ENCODE results near the gene CCDC33. TPM values are rescaled to one million over a fixed set of nuclear protein-coding genes. Genes with fewer than 3 reads are reported as not detected.
A peak's percentile ranks its signal among the peaks of the same experiment; 100 is the strongest.

CCDC33 gene
- total and polyA plus RNA-seq, 10 donors: 0.08 TPM; not detected in 9

DNA sequence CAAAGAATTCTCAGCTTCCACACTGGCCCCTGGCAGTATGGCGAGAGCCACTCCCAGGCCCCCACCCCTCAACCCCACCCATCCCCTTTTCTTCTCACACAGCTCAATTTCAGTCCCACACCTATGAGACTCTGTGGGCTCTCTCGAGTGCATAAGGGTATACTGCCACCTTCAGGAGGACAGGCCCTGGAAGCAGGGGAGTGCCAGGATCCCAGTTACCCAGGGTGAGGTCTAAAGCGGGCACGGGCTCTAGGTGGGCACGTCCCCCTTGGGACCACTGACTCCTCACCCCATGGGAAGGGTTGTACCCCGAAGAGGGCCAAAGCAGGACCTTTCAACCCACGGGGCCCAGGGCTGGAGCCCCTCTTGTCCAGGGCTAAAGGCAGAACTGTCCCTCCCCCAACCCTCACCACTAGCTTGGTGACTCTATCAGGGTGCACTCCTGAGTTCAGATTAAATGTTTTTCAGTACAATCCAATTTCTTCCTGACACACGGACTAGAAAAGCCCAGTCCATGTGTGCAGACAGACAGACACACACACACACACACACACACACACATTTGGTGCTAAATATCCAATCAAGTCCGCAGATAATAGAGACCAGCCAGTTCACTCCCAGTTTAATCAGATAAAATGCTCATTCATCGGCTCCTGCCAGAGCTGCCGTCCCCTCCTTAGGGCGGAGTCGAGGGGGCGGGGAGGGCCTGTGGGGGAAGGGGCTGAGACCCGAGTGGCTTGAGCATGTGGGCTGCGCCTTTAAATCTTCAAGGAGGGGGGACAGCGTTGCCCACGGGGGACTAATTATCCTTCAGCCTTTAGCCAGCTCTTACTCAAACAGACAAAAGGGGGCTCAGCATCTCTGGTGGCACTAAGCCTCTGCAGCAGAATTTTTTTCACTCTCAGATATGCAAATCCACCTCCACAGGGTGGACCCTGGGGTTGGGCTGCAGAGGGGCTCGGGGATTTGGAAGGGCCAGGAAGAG is 72.0 kb downstream of the CCDC33 start:
- 20 to 25% (median 22%) methylated on average over 14 to 19 of the region's 19 CpGs for WGBS, 5 donors
- peaks cover 0 to 56% (median 0%) of the 10 kb centered on the region in 7 donors for H3K27me3 ChIP-seq (replicated peaks in 1 of 7)
- peaks cover 0 to 17% (median 5%) of the 10 kb centered on the region in 6 donors for H3K4me1 ChIP-seq
- no peak overlapping the region for H3K4me3 ChIP-seq
- intact Hi-C loops (cut with DNase I; ENCODE audit: low total_unique reads): loop anchor here (5.0 kb wide), 1 partner anchor 181 kb away; no protein-coding TSS in a partner anchor
- H3K36me3 ChIP-seq: no peaks in the 10 kb centered on the region
- H3K9me3 ChIP-seq: no peaks in the 10 kb centered on the region
- DNase-seq: no peak
- H3K27ac ChIP-seq: no peak overlapping the region
- TF ChIP-seq POLR2A (IDR thresholded peaks at IDR 0.05): no peak
- TF ChIP-seq, protein P1, sequence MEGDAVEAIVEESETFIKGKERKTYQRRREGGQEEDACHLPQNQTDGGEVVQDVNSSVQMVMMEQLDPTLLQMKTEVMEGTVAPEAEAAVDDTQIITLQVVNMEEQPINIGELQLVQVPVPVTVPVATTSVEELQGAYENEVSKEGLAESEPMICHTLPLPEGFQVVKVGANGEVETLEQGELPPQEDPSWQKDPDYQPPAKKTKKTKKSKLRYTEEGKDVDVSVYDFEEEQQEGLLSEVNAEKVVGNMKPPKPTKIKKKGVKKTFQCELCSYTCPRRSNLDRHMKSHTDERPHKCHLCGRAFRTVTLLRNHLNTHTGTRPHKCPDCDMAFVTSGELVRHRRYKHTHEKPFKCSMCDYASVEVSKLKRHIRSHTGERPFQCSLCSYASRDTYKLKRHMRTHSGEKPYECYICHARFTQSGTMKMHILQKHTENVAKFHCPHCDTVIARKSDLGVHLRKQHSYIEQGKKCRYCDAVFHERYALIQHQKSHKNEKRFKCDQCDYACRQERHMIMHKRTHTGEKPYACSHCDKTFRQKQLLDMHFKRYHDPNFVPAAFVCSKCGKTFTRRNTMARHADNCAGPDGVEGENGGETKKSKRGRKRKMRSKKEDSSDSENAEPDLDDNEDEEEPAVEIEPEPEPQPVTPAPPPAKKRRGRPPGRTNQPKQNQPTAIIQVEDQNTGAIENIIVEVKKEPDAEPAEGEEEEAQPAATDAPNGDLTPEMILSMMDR (IDR thresholded peaks at IDR 0.05 in 8 of 11, conservative IDR thresholded peaks at IDR 0.05 in 3 of 11): peak; percentile 15 to 76 (median 61)
- no peak for TF ChIP-seq POLR2AphosphoS5 (IDR thresholded peaks at IDR 0.05)

DNA sequence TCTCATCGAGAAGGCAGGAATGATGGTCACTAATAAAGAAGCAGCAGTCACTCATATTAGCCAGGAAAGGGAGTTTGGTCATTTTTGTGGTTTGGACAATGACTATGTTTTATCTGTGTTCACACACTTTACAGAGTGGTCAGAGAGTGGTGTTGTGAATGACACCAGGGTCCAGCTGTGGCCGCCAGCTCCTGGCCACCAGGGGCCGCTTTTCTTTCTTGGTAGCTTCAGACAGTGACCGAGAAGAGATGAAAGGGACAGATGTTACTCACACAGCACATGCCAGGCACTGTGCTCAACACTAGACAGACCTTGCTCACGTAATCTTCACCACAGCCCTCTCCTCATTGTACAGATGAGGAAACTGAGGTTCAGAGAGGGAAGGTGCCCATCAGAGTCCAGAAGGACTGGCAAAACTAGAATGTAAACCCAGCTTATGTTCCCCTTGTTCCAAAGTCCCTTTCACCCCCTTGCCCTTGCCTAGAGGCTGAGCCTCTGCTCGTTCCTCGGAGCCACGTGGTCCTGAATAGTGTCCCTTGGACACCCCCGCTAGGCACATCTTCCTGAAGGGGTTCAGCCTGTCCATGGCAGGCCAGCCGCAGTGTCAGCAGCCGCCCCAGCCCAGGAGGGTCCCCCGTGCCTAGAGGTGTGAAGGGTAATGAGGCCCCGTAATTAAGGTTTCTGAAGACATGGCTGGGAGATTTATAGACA is 75.8 kb downstream of the CCDC33 start:
- Histone ChIP-seq H3K36me3 (no peaks in the 10 kb centered on the region), H3K9me3 (no peaks in the 10 kb centered on the region), H3K27me3 (replicated peaks in 1 of 7) (peaks cover 0 to 26% (median 0%) of the 10 kb centered on the region in 7 donors), H3K27ac (no peak overlapping the region), H3K4me3 (no peak overlapping the region), H3K4me1 (peaks cover 7 to 32% (median 23%) of the 10 kb centered on the region in 6 donors)
- DNase-seq: no peak
- TF ChIP-seq POLR2AphosphoS5 (IDR thresholded peaks at IDR 0.05): no peak
- TF ChIP-seq, protein P1 (IDR thresholded peaks at IDR 0.05 in 8 of 11, conservative IDR thresholded peaks at IDR 0.05 in 3 of 11): peak in 5 of 11 experiments; percentile 21 to 36 (median 30)
- intact Hi-C loops (cut with DNase I; ENCODE audit: low total_unique reads): no loop called here
- 75 to 84% (median 80%) methylated on average over 13 of the region's 13 CpGs for WGBS, 5 donors

DNA sequence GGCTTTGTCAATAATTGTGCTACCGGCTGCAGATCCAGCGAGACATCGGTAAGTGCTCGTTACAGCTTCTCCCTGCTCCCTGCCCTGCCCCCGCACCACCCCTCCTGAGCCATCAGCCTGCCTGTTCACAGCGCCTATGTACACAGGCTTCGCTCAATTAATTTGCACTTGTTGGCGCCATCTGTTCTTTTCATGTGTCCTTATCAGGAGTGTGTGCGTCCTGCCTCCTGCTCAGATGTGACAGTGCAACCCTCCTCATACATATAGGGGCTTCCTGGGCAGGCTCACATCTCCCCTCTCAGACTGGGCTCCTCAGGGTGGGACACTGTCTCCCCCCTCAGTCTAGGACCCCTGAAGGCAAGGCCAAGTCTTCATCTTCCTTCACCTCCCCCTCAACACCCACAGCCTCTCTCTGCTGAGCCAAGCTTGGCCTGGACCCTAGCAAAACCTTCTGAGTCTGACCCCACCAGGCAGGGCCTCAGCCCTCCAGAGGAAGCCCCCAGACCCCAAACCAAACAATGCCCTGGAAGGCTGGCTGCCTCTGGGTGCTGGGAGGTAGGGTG is 76.4 kb downstream of the CCDC33 start:
- no peak overlapping the region for H3K4me3 ChIP-seq
- no peak for TF ChIP-seq POLR2A (IDR thresholded peaks at IDR 0.05)
- TF ChIP-seq, protein P1 (IDR thresholded peaks at IDR 0.05 in 8 of 11, conservative IDR thresholded peaks at IDR 0.05 in 3 of 11): no peak
- TF ChIP-seq POLR2AphosphoS5 (IDR thresholded peaks at IDR 0.05): no peak
- no peak overlapping the region for H3K27ac ChIP-seq
- H3K9me3 ChIP-seq: no peaks in the 10 kb centered on the region
- WGBS, 5 donors: 86 to 96% (median 91%) methylated on average over 9 of the region's 9 CpGs
- no peak for DNase-seq
- no peaks in the 10 kb centered on the region for H3K36me3 ChIP-seq
- peaks cover 0 to 19% (median 0%) of the 10 kb centered on the region in 7 donors for H3K27me3 ChIP-seq (replicated peaks in 1 of 7)
- H3K4me1 ChIP-seq: peaks cover 7 to 38% (median 24%) of the 10 kb centered on the region in 6 donors
- intact Hi-C loops (cut with DNase I; ENCODE audit: low total_unique reads): no loop called here

Data from spleen (tissue), 11 donors.